ENCODE measurements around the gene AVPR1B.

AVPR1B gene

GRCh38 chr1:206106328-206107167, 10.6 kb downstream of the AVPR1B start:
- TF ChIP-seq CTCF (IDR thresholded peaks at IDR 0.05; ENCODE audit: insufficient read depth, missing control alignments) = peak; percentile 99
- DNase-seq (ENCODE audit: insufficient read length, low spot score) (peak; percentile 72), FAIRE-seq (no peak)

- TF ChIP-seq CTCF (IDR thresholded peaks at IDR 0.05; ENCODE audit: insufficient read depth, missing control alignments) = no peak
- FAIRE-seq (no peak), DNase-seq (ENCODE audit: insufficient read length, low spot score) (no peak)
These were observed 11.7 kb downstream of the AVPR1B start for GRCh38 chr1:206105464-206105995.

GRCh38 chr1:206103979-206104378, 13.2 kb downstream of the AVPR1B start:
- DNase-seq (ENCODE audit: insufficient read length, low spot score) (no peak), FAIRE-seq (no peak)
- TF ChIP-seq CTCF (IDR thresholded peaks at IDR 0.05; ENCODE audit: insufficient read depth, missing control alignments) = no peak

GRCh38 chr1:206102292-206102936, 14.8 kb downstream of the AVPR1B start:
- no peak for TF ChIP-seq CTCF (IDR thresholded peaks at IDR 0.05; ENCODE audit: insufficient read depth, missing control alignments)
- DNase-seq (ENCODE audit: insufficient read length, low spot score) (no peak), FAIRE-seq (no peak)

- FAIRE-seq (no peak), DNase-seq (ENCODE audit: insufficient read length, low spot score) (no peak)
- no peak for TF ChIP-seq CTCF (IDR thresholded peaks at IDR 0.05; ENCODE audit: insufficient read depth, missing control alignments)
These were observed 15.7 kb downstream of the AVPR1B start for GRCh38 chr1:206101351-206102045.

GRCh38 chr1:206100226-206100815, 16.9 kb downstream of the AVPR1B start:
- TF ChIP-seq CTCF (IDR thresholded peaks at IDR 0.05; ENCODE audit: insufficient read depth, missing control alignments) = no peak
- FAIRE-seq = no peak
- no peak for DNase-seq (ENCODE audit: insufficient read length, low spot score)

All from D721Med (cell line).